H4 (cell line): ENCODE results near the gene UBAC2. TPM values are rescaled to one million over a fixed set of nuclear protein-coding genes. Genes with fewer than 3 reads are reported as not detected.
"Not testable (repeated sequence)": the region's sequence is repeated elsewhere in the genome, so short reads cannot be mapped to it uniquely, and the experiment has no call there.

Experiments
- DNase-seq: peaks from one replicate; pipeline ENCODE4 v3.0.0-alpha.2; 2015; ENCODE audit warnings: low spot score
- total RNA-seq: library from RNA; depleted of rRNA; stranded (reverse); fragments of >200 nt; shearing (Covaris generic); gene quantifications from 2 replicates; pipeline ENCODE4 v1.2.3, GENCODE V29; 2014

Gene UBAC2
- total RNA-seq, 1 experiment from 2014 or later = 29.8 TPM

- DNase-seq = no peak
These were observed 13.6 kb downstream of the UBAC2 start for GRCh38 chr13:99214232-99214631.

- no peak for DNase-seq
These were observed 14.1 kb downstream of the UBAC2 start for GRCh38 chr13:99214731-99215130.

GRCh38 chr13:99215184-99215830 is 14.7 kb downstream of the UBAC2 start:
- DNase-seq = no peak

- DNase-seq = no peak
These were observed 16.9 kb downstream of the UBAC2 start for GRCh38 chr13:99217461-99218110.

GRCh38 chr13:99218126-99218525 is 17.5 kb downstream of the UBAC2 start:
- DNase-seq = no peak

- no peak for DNase-seq
These were observed 17.9 kb downstream of the UBAC2 start for GRCh38 chr13:99218545-99218944.

- DNase-seq = no peak
These were observed 18.3 kb downstream of the UBAC2 start for GRCh38 chr13:99218969-99219368.

GRCh38 chr13:99220199-99220935 is 19.7 kb downstream of the UBAC2 start:
- no peak for DNase-seq

- DNase-seq = no peak
These were observed 21.0 kb downstream of the UBAC2 start for GRCh38 chr13:99221567-99222239.

GRCh38 chr13:99223587-99223986 is 22.9 kb downstream of the UBAC2 start:
- DNase-seq = no peak

- no peak for DNase-seq
These were observed 23.4 kb downstream of the UBAC2 start for GRCh38 chr13:99224021-99224420.

- no peak for DNase-seq
These were observed 24.4 kb downstream of the UBAC2 start for GRCh38 chr13:99225078-99225477.

- DNase-seq = no peak
These were observed 25.9 kb downstream of the UBAC2 start for GRCh38 chr13:99226513-99226912.

- no peak for DNase-seq
These were observed 26.8 kb downstream of the UBAC2 start for GRCh38 chr13:99227331-99227900.

- DNase-seq = no peak
These were observed 27.4 kb downstream of the UBAC2 start for GRCh38 chr13:99227909-99228688.

- DNase-seq = peak; percentile 33
These were observed 28.4 kb downstream of the UBAC2 start for GRCh38 chr13:99228737-99229691.

- DNase-seq = not testable (repeated sequence)
These were observed 29.9 kb downstream of the UBAC2 start for GRCh38 chr13:99230588-99230987.

- DNase-seq = no peak
These were observed 30.3 kb downstream of the UBAC2 start for GRCh38 chr13:99230991-99231390.

GRCh38 chr13:99231721-99232120 is 31.1 kb downstream of the UBAC2 start:
- no peak for DNase-seq
